AG04449 (cell line): Measurements from ENCODE around the gene LRRC18.

ENCODE experiments used
- CTCF ChIA-PET: fragments of 350-600 bp; formaldehyde crosslinking; extraction: SDS; loops from one replicate; lab custom pipeline; 2021; ENCODE audit warnings: antibody characterized with exemption; lab: Yijun Ruan, JAX
- POLR2A ChIA-PET: fragments of 400-600, 350-600 bp; formaldehyde crosslinking; extraction: SDS; loops from one replicate; lab custom pipeline; 2020; ENCODE audit warnings: antibody characterized with exemption, inconsistent platforms; lab: Yijun Ruan, JAX
- DNase-seq: peaks from one replicate; pipeline ENCODE4 v3.0.0-alpha.2; 2010; ENCODE audit warnings: low read depth, low spot score
- H3K4me3 ChIP-seq: 2 replicates; pipeline ENCODE4 v1.5.1; 2011; ENCODE audit warnings: low read depth, mild to moderate bottlenecking, control low read depth, low read length
- CTCF ChIP-seq: IDR thresholded peaks from one replicate; pipeline ENCODE4 v1.5.1; 2011; ENCODE audit warnings: mild to moderate bottlenecking, moderate library complexity, low read length, control low read depth, inconsistent platforms; ENCODE audit not compliant: insufficient read depth; ENCODE audit errors: missing control alignments

Gene LRRC18

GRCh38 chr10:48880016-48880705 is 59.5 kb downstream of the LRRC18 start:
- H3K4me3 ChIP-seq: no peak overlapping the region
- TF ChIP-seq CTCF: no peak
- DNase-seq: no peak
- ChIA-PET POLR2A (no interaction called here), CTCF (no interaction called here)

- DNase-seq: no peak
- CTCF ChIA-PET: no interaction called here
- POLR2A ChIA-PET: no interaction called here
- H3K4me3 ChIP-seq: no peak overlapping the region
- TF ChIP-seq CTCF: no peak
Measured at GRCh38 chr10:48879451-48879850, 60.2 kb downstream of the LRRC18 start.

GRCh38 chr10:48878091-48878490 is 61.5 kb downstream of the LRRC18 start:
- TF ChIP-seq CTCF: no peak
- no peak for DNase-seq
- ChIA-PET POLR2A (no interaction called here), CTCF (no interaction called here)
- H3K4me3 ChIP-seq: no peak overlapping the region

- no peak for DNase-seq
- no peak overlapping the region for H3K4me3 ChIP-seq
- no peak for TF ChIP-seq CTCF
- CTCF ChIA-PET: interaction anchor here (1.0 kb wide), 1 partner anchor 215 kb away, joined by 3 read pairs; no protein-coding TSS in a partner anchor
- POLR2A ChIA-PET: no interaction called here
Measured at GRCh38 chr10:48872234-48872633, 67.4 kb downstream of the LRRC18 start.
